ENCODE results near the gene FLNB. TPM values are rescaled to one million over a fixed set of nuclear protein-coding genes. Genes with fewer than 3 reads are reported as not detected.

Gene FLNB
- total RNA-seq, 4 donors from 2014 or later: 116 to 533 (median 439) TPM

DNA sequence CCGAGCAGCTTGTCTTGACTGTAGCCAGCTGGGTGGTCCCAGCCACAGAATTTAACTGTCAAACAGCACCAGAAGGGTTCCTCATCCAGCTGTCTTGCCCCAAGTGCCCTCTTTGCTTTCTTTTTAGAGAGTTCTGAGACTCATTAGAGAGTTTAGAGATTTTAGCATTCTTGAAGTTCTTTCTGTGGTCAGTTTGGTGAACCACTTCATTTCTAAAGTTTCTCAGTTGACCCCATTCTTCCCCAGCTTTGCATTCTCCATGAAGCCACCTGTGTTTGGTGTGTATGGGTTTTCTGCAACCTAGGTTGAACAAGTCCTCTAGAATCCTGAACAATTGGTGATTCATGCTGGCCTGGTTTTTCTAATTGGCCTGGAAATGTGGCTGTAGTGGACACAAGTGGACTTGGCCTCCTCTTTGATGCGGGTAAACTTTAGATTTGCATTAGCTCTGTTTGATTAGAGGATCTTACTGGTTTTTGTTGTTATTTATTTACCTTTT is 33.7 kb downstream of the FLNB start:
- Histone ChIP-seq H3K27ac (peak overlapping the region in 3 of 4 donors; percentile 25 to 61 (median 30)), H3K27me3 (no peaks in the 10 kb centered on the region), H3K36me3 (no peaks in the 10 kb centered on the region), H3K4me3 (no peak overlapping the region), H3K9me3 (no peaks in the 10 kb centered on the region), H3K4me1 (peaks cover 0 to 60% (median 2%) of the 10 kb centered on the region in 4 donors)
- no peak for TF ChIP-seq POLR2A (IDR thresholded peaks at IDR 0.05)
- TF ChIP-seq, protein P1, sequence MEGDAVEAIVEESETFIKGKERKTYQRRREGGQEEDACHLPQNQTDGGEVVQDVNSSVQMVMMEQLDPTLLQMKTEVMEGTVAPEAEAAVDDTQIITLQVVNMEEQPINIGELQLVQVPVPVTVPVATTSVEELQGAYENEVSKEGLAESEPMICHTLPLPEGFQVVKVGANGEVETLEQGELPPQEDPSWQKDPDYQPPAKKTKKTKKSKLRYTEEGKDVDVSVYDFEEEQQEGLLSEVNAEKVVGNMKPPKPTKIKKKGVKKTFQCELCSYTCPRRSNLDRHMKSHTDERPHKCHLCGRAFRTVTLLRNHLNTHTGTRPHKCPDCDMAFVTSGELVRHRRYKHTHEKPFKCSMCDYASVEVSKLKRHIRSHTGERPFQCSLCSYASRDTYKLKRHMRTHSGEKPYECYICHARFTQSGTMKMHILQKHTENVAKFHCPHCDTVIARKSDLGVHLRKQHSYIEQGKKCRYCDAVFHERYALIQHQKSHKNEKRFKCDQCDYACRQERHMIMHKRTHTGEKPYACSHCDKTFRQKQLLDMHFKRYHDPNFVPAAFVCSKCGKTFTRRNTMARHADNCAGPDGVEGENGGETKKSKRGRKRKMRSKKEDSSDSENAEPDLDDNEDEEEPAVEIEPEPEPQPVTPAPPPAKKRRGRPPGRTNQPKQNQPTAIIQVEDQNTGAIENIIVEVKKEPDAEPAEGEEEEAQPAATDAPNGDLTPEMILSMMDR (IDR thresholded peaks at IDR 0.05): no peak
- no peak for DNase-seq

DNA sequence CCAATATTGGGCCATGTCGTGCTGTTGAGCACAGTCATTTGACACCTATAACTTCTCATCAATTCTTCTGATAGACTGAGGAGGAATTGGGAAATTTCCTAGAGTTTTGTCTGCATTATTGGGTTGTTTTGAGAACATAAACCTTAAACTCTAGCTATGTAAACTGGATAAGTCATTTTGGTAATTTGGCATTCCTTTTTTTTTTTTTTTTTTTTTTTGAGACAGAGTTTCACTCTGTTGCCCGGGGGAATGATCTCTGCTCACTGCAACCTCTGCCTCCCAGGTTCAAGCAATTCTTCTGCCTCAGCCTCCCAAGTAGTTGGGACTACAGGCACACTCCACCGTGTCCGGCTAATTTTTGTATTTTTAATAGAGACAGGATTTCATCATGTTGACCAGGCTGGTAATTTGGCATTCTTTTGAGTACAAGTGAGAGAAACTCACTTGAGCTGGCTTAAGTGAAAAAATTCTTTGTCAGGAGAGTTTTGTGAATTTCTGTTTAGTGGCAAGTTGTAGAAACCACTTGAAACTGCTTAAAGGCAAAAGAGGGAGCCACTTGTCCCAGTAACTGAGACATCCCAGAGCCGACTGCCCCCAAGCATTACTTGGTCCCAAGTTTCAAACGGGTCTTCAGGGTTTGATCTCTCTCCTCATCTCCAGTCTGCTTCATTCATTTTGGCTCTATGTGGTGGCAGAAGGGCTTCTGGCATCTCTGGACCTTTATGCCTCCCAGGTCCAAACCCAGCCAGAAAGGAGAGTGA is 34.9 kb downstream of the FLNB start:
- TF ChIP-seq POLR2A (IDR thresholded peaks at IDR 0.05): no peak
- TF ChIP-seq, protein P1 (IDR thresholded peaks at IDR 0.05): no peak
- Histone ChIP-seq H3K9me3 (no peaks in the 10 kb centered on the region), H3K4me3 (no peak overlapping the region), H3K4me1 (peaks cover 0 to 63% (median 2%) of the 10 kb centered on the region in 4 donors), H3K27ac (peak overlapping the region in 1 of 4 donors; percentile 46), H3K36me3 (no peaks in the 10 kb centered on the region), H3K27me3 (no peaks in the 10 kb centered on the region)
- DNase-seq: no peak

DNA sequence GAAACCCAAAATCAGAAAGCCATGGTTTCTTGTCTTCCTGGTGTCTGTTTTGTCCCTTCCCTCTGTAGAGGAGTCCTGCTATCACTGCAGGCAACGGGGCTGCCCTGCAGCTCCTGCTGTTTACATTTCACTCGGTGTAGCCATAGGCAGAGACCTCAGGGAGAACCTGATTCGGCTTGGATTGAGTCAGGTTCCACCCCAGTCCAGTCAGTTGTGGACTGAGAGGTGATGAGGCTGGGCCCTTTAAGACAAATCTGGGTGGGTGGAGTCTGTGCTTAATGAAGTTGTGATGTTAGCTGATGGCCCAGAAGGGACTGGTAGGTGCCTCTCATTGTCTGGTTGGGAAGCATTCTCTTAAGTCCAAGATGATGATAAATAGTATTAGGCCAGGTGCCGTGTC is 35.7 kb downstream of the FLNB start:
- Histone ChIP-seq H3K9me3 (no peaks in the 10 kb centered on the region), H3K27ac (peak overlapping the region in 2 of 4 donors; percentile 19 to 46), H3K36me3 (no peaks in the 10 kb centered on the region), H3K27me3 (no peaks in the 10 kb centered on the region), H3K4me1 (peaks cover 0 to 64% (median 4%) of the 10 kb centered on the region in 4 donors), H3K4me3 (no peak overlapping the region)
- DNase-seq: no peak
- no peak for TF ChIP-seq POLR2A (IDR thresholded peaks at IDR 0.05)
- TF ChIP-seq, protein P1 (IDR thresholded peaks at IDR 0.05): no peak

DNA sequence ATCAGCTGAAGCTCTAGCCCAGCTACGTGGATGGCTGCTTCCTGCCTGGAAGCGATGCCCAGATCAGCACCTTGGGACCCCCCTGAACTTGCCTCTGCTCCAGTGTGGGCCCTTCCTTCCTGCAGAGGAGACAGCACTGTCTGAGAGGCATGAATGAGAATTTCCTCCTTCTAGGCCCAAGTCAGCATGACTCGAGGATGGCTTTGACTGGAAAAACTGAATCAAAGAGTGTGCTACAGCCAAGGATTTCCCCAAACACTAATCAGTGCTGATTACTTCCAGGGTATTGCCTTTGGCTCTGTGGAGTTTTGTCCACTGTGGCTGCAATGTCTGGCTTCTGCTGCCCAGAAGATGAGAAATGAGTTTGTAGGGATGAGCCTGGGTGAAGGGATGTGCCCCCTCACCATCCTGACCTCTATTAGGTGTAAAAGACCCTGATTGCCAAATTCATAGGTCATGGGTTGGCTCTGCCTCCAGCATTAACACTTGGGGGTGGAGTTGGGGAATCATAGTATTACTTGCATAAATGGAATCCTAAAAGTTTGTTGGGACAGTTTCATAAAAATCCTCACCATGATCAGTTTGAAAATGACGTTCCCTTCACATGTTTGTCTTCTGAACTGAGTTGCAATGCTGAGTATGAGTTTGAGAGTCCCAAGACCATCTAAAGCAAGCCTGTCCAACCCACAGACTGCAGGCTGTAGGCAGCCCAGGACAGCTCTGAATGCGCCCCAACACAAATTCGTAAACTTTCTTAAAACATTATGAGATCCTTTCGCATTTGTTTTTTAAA is 36.7 kb downstream of the FLNB start:
- no peak for DNase-seq
- TF ChIP-seq, protein P1 (IDR thresholded peaks at IDR 0.05): no peak
- TF ChIP-seq POLR2A (IDR thresholded peaks at IDR 0.05): no peak
- Histone ChIP-seq H3K27me3 (no peaks in the 10 kb centered on the region), H3K27ac (peak overlapping the region in 3 of 4 donors; percentile 19 to 46 (median 34)), H3K9me3 (no peaks in the 10 kb centered on the region), H3K4me1 (peaks cover 0 to 65% (median 6%) of the 10 kb centered on the region in 4 donors), H3K4me3 (no peak overlapping the region), H3K36me3 (no peaks in the 10 kb centered on the region)

DNA sequence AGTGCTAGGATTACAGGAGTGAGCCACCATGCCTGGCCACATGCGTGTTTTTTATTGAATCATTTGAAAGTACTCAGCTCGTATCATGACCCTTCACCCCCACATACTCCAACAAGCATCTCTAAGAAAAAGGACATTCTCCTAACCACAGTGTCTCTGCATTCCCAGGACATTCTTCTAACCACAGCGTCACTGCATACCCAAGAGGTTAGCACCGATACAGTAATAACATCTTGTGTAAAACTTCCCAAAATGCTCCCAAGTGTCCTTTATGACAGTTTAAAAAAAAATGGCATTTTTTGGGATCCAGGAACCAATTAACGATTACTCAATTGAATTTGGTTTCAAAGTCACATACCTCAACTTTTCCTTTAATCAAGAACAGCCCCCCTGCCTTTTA is 39.6 kb downstream of the FLNB start:
- peaks cover 0 to 66% (median 7%) of the 10 kb centered on the region in 4 donors for H3K4me1 ChIP-seq
- H3K4me3 ChIP-seq: no peak overlapping the region
- H3K27ac ChIP-seq: peak overlapping the region in 3 of 4 donors; percentile 55 to 80 (median 76)
- no peaks in the 10 kb centered on the region for H3K27me3 ChIP-seq
- no peaks in the 10 kb centered on the region for H3K36me3 ChIP-seq
- no peaks in the 10 kb centered on the region for H3K9me3 ChIP-seq
- DNase-seq: no peak
- TF ChIP-seq, protein P1 (IDR thresholded peaks at IDR 0.05): no peak
- no peak for TF ChIP-seq POLR2A (IDR thresholded peaks at IDR 0.05)

All from Peyer's patch (tissue), 4 donors.